Body of pancreas (tissue), 4 donors: ENCODE data around the gene SURF4. TPM values are rescaled to one million over a fixed set of nuclear protein-coding genes. Genes with fewer than 3 reads are reported as not detected.

Source experiments
- ATAC-seq: fragments of 150-250 bp; one replicate; pipeline ENCODE4 v1.9.1; 2016
- DNase-seq, 4 donors: peaks; one replicate each; pipeline ENCODE4 v3.0.0-alpha.2; 2019
- H3K27ac ChIP-seq, 4 donors: fragments of 200-600 bp; sonication (generic); 1 replicate in 3 of 4; 2 replicates in 1 of 4; pipeline versions ENCODE4 v1.5.1 to v1.6.1; 2016 to 2019; ENCODE audit warnings: mild to moderate bottlenecking in 1 of 4, mixed read lengths in 1 of 4, moderate library complexity in 1 of 4
- H3K27me3 ChIP-seq, 2 donors: fragments of 200-600 bp; sonication (generic); one replicate each; pipeline ENCODE4 v1.6.0; 2016; ENCODE audit warnings: mild to moderate bottlenecking in 1 of 2
- H3K36me3 ChIP-seq, 2 donors: fragments of 200-600 bp; sonication (generic); replicated peaks in 1 of 2; 2 replicates each; pipeline ENCODE4 v1.5.1; 2016; ENCODE audit warnings: low read depth in 2 of 2; ENCODE audit not compliant: insufficient read depth in 1 of 2
- H3K4me1 ChIP-seq: fragments of 200-600 bp; sonication (generic); one replicate; pipeline ENCODE4 v1.6.0; 2016
- H3K4me3 ChIP-seq, 2 donors: fragments of 200-600 bp; sonication (generic); 1 replicate in 1 of 2; 2 replicates in 1 of 2; pipeline ENCODE4 v1.5.1; 2016 to 2019
- H3K9me3 ChIP-seq, 3 donors: fragments of 200-600 bp; sonication (generic); 1 replicate in 2 of 3; 2 replicates in 1 of 3; pipeline ENCODE4 v1.5.1; 2016
- CTCF ChIP-seq, 7 experiments: fragments of 450-650 bp in 4 of 7; fragments of 200-600 bp in 3 of 7; sonication (generic) in 3 of 7; IDR thresholded peaks; one replicate each; pipeline ENCODE4 v1.5.1; 2016 to 2019; ENCODE audit warnings: antibody characterized with exemption in 7 of 7
- POLR2A ChIP-seq, 3 donors: fragments of 450-650 bp; IDR thresholded peaks; one replicate each; pipeline ENCODE4 v1.6.1; 2016; ENCODE audit warnings: antibody characterized with exemption in 3 of 3, mild to moderate bottlenecking in 2 of 3
- WGBS, 2 donors: methylation state at CpG; one replicate each; pipeline ENCODE4 v1.1.5; 2017; 5-methylcytosine and 5-hydroxymethylcytosine counted together
- intact Hi-C: fragments of 100-400 bp; cut with DNase I; formaldehyde crosslinking; loops from one replicate; pipeline ENCODE4 v1.15.1; 2023
- total RNA-seq, 2 donors: library from RNA; depleted of rRNA; stranded (reverse); fragments of >200 nt; gene quantifications; one replicate each; pipeline ENCODE4 v1.1.0, GENCODE V29; 2016

The SURF4 gene
- total RNA-seq, 2 donors from 2014 or later: 93.9 to 109 TPM

- Histone ChIP-seq H3K27me3 (no peaks in the 10 kb centered on the region), H3K4me1 (no peaks in the 10 kb centered on the region), H3K4me3 (no peak overlapping the region), H3K27ac (no peak overlapping the region), H3K36me3 (no peaks in the 10 kb centered on the region), H3K9me3 (no peaks in the 10 kb centered on the region)
- WGBS, 2 donors: 95 to 100% methylated on average over 2 to 12 of the region's 12 CpGs
- no peak for TF ChIP-seq POLR2A (IDR thresholded peaks at IDR 0.05)
- TF ChIP-seq CTCF (IDR thresholded peaks at IDR 0.05): no peak
- intact Hi-C loops: no loop called here
- ATAC-seq (no peak), DNase-seq (no peak)
These were observed 13.2 kb upstream of the SURF4 start for GRCh38 chr9:133389025-133389557.

- Histone ChIP-seq H3K9me3 (no peaks in the 10 kb centered on the region), H3K27ac (no peak overlapping the region), H3K27me3 (no peaks in the 10 kb centered on the region), H3K4me1 (no peaks in the 10 kb centered on the region), H3K4me3 (no peak overlapping the region), H3K36me3 (no peaks in the 10 kb centered on the region)
- TF ChIP-seq CTCF (IDR thresholded peaks at IDR 0.05) (no peak), POLR2A (IDR thresholded peaks at IDR 0.05) (no peak)
- WGBS, 2 donors: 67 to 78% methylated on average over 9 of the region's 9 CpGs
- ATAC-seq (no peak), DNase-seq (no peak)
- intact Hi-C loops: no loop called here
These were observed 11.8 kb upstream of the SURF4 start for GRCh38 chr9:133387680-133388079.

GRCh38 chr9:133386338-133386737, 10.5 kb upstream of the SURF4 start:
- ATAC-seq (no peak), DNase-seq (no peak)
- Histone ChIP-seq H3K27me3 (no peaks in the 10 kb centered on the region), H3K9me3 (no peaks in the 10 kb centered on the region), H3K4me1 (no peaks in the 10 kb centered on the region), H3K27ac (no peak overlapping the region), H3K36me3 (no peaks in the 10 kb centered on the region), H3K4me3 (no peak overlapping the region)
- no peak for TF ChIP-seq POLR2A (IDR thresholded peaks at IDR 0.05)
- 76 to 85% methylated on average over 5 to 13 of the region's 13 CpGs for WGBS, 2 donors
- intact Hi-C loops: no loop called here

GRCh38 chr9:133385452-133385851, 9.6 kb upstream of the SURF4 start:
- ATAC-seq (no peak), DNase-seq (no peak)
- no peak overlapping the region for H3K27ac ChIP-seq
- H3K9me3 ChIP-seq: no peaks in the 10 kb centered on the region
- no peaks in the 10 kb centered on the region for H3K4me1 ChIP-seq
- WGBS, 2 donors: 86 to 89% methylated on average over 11 to 14 of the region's 14 CpGs
- no peaks in the 10 kb centered on the region for H3K36me3 ChIP-seq
- H3K4me3 ChIP-seq: no peak overlapping the region
- TF ChIP-seq CTCF (IDR thresholded peaks at IDR 0.05): no peak
- no peak for TF ChIP-seq POLR2A (IDR thresholded peaks at IDR 0.05)
- intact Hi-C loops: no loop called here
- H3K27me3 ChIP-seq: no peaks in the 10 kb centered on the region

- intact Hi-C loops: no loop called here
- H3K4me3 ChIP-seq: no peak overlapping the region
- ATAC-seq: no peak
- H3K36me3 ChIP-seq: no peaks in the 10 kb centered on the region
- no peaks in the 10 kb centered on the region for H3K27me3 ChIP-seq
- H3K4me1 ChIP-seq: no peaks in the 10 kb centered on the region
- H3K27ac ChIP-seq: no peak overlapping the region
- TF ChIP-seq POLR2A (IDR thresholded peaks at IDR 0.05) (no peak), CTCF (IDR thresholded peaks at IDR 0.05) (no peak)
- no peak for DNase-seq
- 70 to 74% methylated on average over 15 to 17 of the region's 17 CpGs for WGBS, 2 donors
- no peaks in the 10 kb centered on the region for H3K9me3 ChIP-seq
These were observed 9.0 kb upstream of the SURF4 start for GRCh38 chr9:133384736-133385321.
